ENCODE data around the gene ISYNA1. TPM values are rescaled to one million over a fixed set of nuclear protein-coding genes. Genes with fewer than 3 reads are reported as not detected.

Gene ISYNA1
- total RNA-seq, 1 donor from 2014 or later: 178 TPM

GRCh38 chr19:18418483-18419194, 19.3 kb downstream of the ISYNA1 start:
- no peak for TF ChIP-seq CTCF (IDR thresholded peaks at IDR 0.05)
- peak overlapping the region; percentile 69 for H3K4me3 Mint-ChIP-seq (ENCODE audit: unreplicated experiment)
- no peaks in the 10 kb centered on the region for H3K9me3 Mint-ChIP-seq (ENCODE audit: unreplicated experiment)
- H3K27ac Mint-ChIP-seq (ENCODE audit: unreplicated experiment): peak overlapping the region; percentile 91
- H3K36me3 Mint-ChIP-seq (ENCODE audit: unreplicated experiment): peaks cover 3% of the 10 kb centered on the region
- H3K4me1 Mint-ChIP-seq (ENCODE audit: unreplicated experiment): peaks cover 71% of the 10 kb centered on the region
- H3K27me3 Mint-ChIP-seq (ENCODE audit: unreplicated experiment): no peaks in the 10 kb centered on the region
- DNase-seq (ENCODE audit: extremely low spot score, unreplicated experiment): peak; percentile 84

GRCh38 chr19:18418029-18418482, 19.9 kb downstream of the ISYNA1 start:
- Mint-ChIP-seq H3K4me3 (ENCODE audit: unreplicated experiment) (peak overlapping the region; percentile 69), H3K27me3 (ENCODE audit: unreplicated experiment) (no peaks in the 10 kb centered on the region), H3K4me1 (ENCODE audit: unreplicated experiment) (peaks cover 70% of the 10 kb centered on the region), H3K9me3 (ENCODE audit: unreplicated experiment) (no peaks in the 10 kb centered on the region), H3K36me3 (ENCODE audit: unreplicated experiment) (peaks cover under 1% of the 10 kb centered on the region), H3K27ac (ENCODE audit: unreplicated experiment) (peak overlapping the region; percentile 91)
- no peak for TF ChIP-seq CTCF (IDR thresholded peaks at IDR 0.05)
- no peak for DNase-seq (ENCODE audit: extremely low spot score, unreplicated experiment)

GRCh38 chr19:18417250-18418028, 20.5 kb downstream of the ISYNA1 start:
- H3K27ac Mint-ChIP-seq (ENCODE audit: unreplicated experiment): peak overlapping the region; percentile 100
- peaks cover 69% of the 10 kb centered on the region for H3K4me1 Mint-ChIP-seq (ENCODE audit: unreplicated experiment)
- peak overlapping the region; percentile 73 for H3K4me3 Mint-ChIP-seq (ENCODE audit: unreplicated experiment)
- peak; percentile 95 for DNase-seq (ENCODE audit: extremely low spot score, unreplicated experiment)
- no peaks in the 10 kb centered on the region for H3K9me3 Mint-ChIP-seq (ENCODE audit: unreplicated experiment)
- no peak for TF ChIP-seq CTCF (IDR thresholded peaks at IDR 0.05)
- H3K36me3 Mint-ChIP-seq (ENCODE audit: unreplicated experiment): no peaks in the 10 kb centered on the region
- H3K27me3 Mint-ChIP-seq (ENCODE audit: unreplicated experiment): no peaks in the 10 kb centered on the region

- Mint-ChIP-seq H3K27me3 (ENCODE audit: unreplicated experiment) (no peaks in the 10 kb centered on the region), H3K9me3 (ENCODE audit: unreplicated experiment) (no peaks in the 10 kb centered on the region), H3K4me3 (ENCODE audit: unreplicated experiment) (peak overlapping the region; percentile 73), H3K36me3 (ENCODE audit: unreplicated experiment) (no peaks in the 10 kb centered on the region), H3K27ac (ENCODE audit: unreplicated experiment) (peak overlapping the region; percentile 100), H3K4me1 (ENCODE audit: unreplicated experiment) (peaks cover 65% of the 10 kb centered on the region)
- peak; percentile 97 for DNase-seq (ENCODE audit: extremely low spot score, unreplicated experiment)
- TF ChIP-seq CTCF (IDR thresholded peaks at IDR 0.05): no peak
These were observed 21.1 kb downstream of the ISYNA1 start for GRCh38 chr19:18416778-18417249.

All from osteocyte (in vitro differentiated cells).